GM20000 (cell line): Measurements from ENCODE around the gene ZMAT3.
A peak's percentile ranks its signal among the peaks of the same experiment; 100 is the strongest.
"Not testable (repeated sequence)": the region's sequence is repeated elsewhere in the genome, so short reads cannot be mapped to it uniquely, and the experiment has no call there.

Experiments used
- DNase-seq: peaks from one replicate; pipeline ENCODE4 v3.0.0; 2012; ENCODE audit warnings: low spot score
- CTCF ChIP-seq: IDR thresholded peaks from 2 replicates; pipeline ENCODE4 v1.5.1; 2012; ENCODE audit warnings: mild to moderate bottlenecking, control low read depth; ENCODE audit errors: extremely low read depth, missing control alignments

ZMAT3 gene

GRCh38 chr3:179071323-179072099 is at the start of gene ZMAT3:
ZMAT3 (minus strand) TSS chr3:179071809; CDS start chr3:179067752, 4,057 bp downstream.
- TF ChIP-seq CTCF, result no peak
- peak; percentile 91 for DNase-seq

GRCh38 chr3:179116816-179117215 is 45.2 kb upstream of the ZMAT3 start:
- no peak for TF ChIP-seq CTCF
- DNase-seq, result no peak

- not testable (repeated sequence) for DNase-seq
Observed at GRCh38 chr3:179115444-179115843, 43.8 kb upstream of the ZMAT3 start.

- no peak for DNase-seq
- no peak for TF ChIP-seq CTCF
Observed at GRCh38 chr3:179113903-179114302, 42.3 kb upstream of the ZMAT3 start.

GRCh38 chr3:179108086-179108485 is 36.5 kb upstream of the ZMAT3 start:
- DNase-seq, result no peak

GRCh38 chr3:179107617-179108016 is 36.0 kb upstream of the ZMAT3 start:
- DNase-seq, result no peak

More at GRCh38 chr3:179108086-179108485, 36.5 kb upstream of the ZMAT3 start:
- no peak for TF ChIP-seq CTCF

GRCh38 chr3:179105881-179106280 is 34.3 kb upstream of the ZMAT3 start:
- TF ChIP-seq CTCF, result no peak
- no peak for DNase-seq

More at GRCh38 chr3:179107617-179108016, 36.0 kb upstream of the ZMAT3 start:
- TF ChIP-seq CTCF, result no peak

GRCh38 chr3:179100652-179101051 is 29.0 kb upstream of the ZMAT3 start:
- DNase-seq, result no peak
- TF ChIP-seq CTCF, result no peak
